Activated naive CD8-positive, alpha-beta T cell treated with anti-CD3 and anti-CD28 coated beads, Interleukin-2, amount 50 U/mL, for 16 hours (primary cell): ENCODE data around the gene ARL4C.
"Not testable (repeated sequence)": the region's sequence is repeated elsewhere in the genome, so short reads cannot be mapped to it uniquely, and the experiment has no call there.

ENCODE experiments used
- DNase-seq: peaks from one replicate; pipeline ENCODE4 v3.0.0-alpha.2; 2020; ENCODE audit warnings: low read depth, low spot score

ARL4C gene

DNA sequence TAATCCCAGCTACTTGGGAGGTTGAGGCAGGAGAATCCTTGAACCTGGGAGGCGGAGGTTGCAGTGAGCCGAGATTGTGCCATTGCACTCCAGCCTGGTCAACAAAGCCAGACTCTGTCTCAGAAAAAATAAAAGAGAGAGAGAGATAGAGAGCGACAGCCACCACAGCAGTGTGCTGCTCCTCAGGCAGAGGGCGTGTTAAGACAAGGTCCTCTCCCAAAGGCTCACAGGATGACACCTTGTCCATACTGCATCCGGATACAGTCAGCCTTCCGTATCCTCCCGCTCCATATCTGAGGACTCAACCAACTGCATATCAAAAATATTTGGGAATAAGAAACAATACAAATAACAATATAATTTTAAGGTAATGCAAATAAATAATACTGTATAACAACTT, 20.1 kb downstream of the ARL4C start:
- no peak for DNase-seq

GRCh38 chr2:234474654-234475053, 22.2 kb downstream of the ARL4C start:
- no peak for DNase-seq

DNA sequence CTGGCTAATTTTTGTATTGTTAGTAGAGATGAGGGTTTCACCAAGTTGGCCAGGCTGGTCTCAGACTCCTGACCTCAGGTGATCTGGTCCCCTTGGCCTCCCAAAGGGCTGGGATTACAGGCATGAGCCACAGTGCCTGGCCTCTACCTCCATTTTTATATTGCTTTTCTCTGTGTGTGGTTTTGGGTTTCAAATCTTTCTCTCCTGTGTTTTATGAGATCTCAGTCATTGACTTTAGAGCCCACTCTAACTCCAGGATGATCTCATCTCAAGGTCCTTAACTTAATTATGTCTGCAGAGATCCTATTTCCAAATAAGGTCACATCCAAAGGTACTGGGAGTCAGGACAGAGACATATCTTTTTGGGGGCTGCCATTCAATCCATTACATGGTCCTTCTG, 24.7 kb downstream of the ARL4C start:
- DNase-seq = no peak

DNA sequence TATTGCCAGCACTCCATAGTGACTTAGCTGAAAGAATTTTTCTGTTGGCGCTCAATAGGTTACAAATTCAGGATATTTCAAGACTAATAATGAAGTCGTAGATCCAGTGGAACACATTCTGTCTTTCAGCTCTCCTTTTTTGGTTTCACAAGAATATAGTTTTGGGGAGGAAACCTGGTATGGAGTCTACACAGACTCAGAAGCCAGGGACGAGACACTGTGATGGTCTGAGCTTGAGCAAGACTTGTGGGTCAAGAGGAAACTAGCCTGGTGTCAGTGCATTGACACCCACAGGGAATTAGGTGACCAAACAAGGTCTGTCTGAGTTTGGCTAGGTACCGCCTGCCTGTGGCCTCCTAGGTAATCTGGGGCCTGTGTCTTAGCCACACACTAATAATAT, 26.9 kb downstream of the ARL4C start:
- no peak for DNase-seq

DNA sequence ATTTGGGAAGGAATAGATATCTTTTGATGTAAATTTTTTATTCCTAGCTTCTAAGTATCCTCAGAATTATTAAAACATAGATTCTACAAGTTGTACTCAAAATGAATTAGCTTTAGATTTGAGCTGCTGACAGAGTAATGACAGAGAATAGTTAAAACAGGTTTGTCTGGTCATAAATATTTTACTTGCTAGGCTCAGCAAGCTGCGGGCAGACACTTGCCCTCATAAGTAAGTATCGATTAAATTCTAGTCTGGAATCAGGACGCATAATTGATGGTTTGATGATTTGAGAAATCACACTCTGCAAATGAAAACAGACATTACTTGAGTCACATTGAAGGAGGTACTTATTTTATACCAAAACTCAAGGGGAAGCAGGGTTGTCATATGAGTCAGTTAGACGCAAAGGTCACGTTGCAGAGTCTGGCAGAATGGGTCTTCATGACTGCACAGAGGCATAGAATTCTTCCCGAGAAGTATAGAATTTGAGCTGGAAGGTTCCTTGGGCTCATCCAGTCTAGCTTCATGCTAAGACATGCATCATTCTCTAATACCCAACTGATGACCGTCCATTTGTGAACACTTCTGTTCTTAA, 27.5 kb downstream of the ARL4C start:
- no peak for DNase-seq

GRCh38 chr2:234468503-234468902, 28.4 kb downstream of the ARL4C start:
- DNase-seq = no peak

- no peak for DNase-seq
Observed at GRCh38 chr2:234467289-234467688, 29.6 kb downstream of the ARL4C start.

DNA sequence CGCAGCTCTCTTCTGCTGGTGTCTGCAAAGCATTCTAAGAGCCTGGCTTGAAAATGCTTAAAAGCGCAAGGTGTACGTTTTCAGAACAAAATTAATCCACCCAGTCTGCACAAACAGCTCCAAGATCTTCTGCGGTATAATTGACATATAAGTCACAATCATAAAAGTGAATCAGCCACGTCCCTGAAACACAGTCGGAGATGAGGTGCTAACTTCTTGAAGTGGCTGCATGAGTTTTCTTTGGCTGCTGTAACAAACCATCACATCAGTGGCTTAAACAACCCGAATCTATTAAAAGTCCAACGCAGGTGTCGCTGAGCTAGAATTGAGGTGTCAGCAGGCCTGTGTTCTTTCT, 32.6 kb downstream of the ARL4C start:
- no peak for DNase-seq

- peak; percentile 40 for DNase-seq
Observed at GRCh38 chr2:234463626-234464290, 33.1 kb downstream of the ARL4C start.

DNA sequence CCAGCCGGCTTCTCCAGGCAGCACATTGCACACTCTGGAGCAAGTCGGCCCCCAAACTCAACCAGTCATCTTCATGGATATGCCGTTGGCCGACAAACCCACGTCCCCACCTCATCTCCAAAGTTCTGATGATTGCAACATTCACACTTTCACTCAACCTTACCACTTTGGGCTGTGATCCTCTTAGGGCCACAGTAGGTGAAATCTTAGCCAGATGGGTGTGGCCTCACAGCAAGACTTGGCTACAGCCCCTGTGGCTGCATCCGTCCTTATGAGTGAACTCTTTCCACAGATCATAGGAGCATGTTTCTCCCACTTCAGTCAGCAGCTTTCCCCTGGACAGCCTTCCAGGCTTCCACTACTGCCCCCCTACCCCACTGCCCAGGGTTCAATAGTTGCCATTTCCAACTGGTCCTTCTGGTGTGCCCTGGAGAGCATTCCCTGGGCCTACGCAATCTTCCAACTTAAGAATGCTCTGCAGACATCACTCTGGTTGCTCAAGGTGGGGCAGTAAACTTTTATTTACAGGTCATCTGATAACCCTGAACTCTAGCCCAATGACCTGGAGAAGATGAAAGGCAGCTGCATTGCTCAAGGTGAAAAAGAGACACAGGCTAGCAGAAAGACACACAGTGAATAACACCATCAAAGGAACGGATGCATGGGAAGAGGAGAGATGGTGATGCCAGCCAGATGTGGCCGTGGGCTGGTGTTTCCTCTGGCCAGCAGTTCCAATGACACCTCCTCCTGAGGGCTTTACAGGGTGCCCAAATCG, 34.5 kb downstream of the ARL4C start:
- no peak for DNase-seq

GRCh38 chr2:234459401-234460009, 37.4 kb downstream of the ARL4C start:
- no peak for DNase-seq

DNA sequence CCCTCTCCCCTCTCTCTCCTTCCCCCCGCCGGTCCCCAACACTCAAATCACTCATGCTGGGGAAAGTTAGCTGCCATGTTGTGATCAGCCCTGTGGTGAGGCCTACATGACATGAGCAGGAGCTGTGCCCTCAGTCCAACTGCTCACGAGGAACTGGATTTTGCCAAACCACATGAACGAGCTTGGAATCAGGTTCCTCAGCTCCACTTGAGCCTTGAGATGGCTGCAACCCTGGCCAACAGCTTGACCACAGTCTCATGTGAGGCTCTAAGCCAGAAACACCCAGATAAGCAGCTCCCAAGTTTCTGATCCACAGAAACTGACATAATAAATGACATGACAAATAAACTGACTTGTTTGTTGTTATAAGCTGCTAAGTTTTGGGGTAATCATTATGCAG, 38.4 kb downstream of the ARL4C start:
- no peak for DNase-seq

DNA sequence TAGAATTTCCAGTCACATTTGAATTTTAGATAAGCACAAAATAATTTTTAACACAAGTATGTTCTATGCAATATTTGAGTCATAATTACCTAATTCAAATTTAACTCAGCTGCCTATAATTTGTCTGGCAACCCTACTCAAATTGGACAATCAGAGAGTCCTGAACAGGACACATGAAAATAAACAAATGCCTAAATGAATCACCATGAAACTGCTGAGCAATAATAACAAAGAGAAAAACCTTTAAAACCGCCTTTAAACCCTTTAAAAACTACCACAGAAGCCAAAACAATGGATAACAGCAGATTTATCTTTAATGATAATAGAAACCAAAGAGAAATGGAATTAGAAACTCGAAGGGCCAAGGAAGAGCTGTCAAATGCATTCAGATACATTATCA, 39.5 kb downstream of the ARL4C start:
- no peak for DNase-seq

DNA sequence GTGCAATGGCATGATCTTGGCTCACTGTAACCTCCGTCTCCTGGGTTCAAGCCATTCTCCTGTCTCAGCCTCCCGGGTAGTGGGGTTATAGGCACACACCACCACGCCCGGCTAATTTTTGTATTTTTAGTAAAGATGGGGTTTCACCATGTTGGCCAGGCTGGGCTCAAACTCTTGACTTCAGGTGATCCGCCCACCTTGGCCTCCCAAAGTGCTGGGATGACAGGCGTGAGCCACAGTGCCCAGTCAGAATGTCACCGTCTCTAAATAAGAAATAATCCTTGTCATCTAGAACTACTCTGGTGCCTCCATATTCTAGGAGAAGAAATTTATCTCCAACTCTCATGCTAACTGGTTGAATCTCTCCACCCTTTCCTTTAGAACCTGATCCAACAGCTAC, 41.6 kb downstream of the ARL4C start:
- DNase-seq = not testable (repeated sequence)

DNA sequence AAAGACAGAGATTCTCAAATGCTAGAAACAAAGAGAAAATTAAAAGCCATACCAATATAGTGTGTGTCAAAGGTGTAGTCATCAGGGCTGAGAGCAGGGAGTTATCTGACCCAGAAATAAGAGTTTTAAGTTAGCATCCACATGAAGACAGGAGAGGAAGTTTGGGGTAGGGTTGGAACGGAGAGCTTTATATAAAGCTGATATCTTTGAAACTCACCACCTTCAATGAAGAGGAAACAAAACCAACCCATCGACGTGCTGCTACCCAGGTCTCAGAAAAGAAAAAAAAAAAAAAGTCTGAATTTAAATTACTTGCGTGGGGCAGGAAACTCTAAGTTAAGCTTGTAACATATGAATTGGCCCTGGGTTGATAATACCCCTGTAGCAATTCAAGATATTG, 42.4 kb downstream of the ARL4C start:
- no peak for DNase-seq

GRCh38 chr2:234453216-234453615, 43.7 kb downstream of the ARL4C start:
- no peak for DNase-seq

- DNase-seq = no peak
Observed at GRCh38 chr2:234451852-234452625, 44.8 kb downstream of the ARL4C start.

GRCh38 chr2:234451242-234451641, 45.6 kb downstream of the ARL4C start:
- no peak for DNase-seq

- DNase-seq = no peak
Observed at GRCh38 chr2:234450431-234451124, 46.3 kb downstream of the ARL4C start.

DNA sequence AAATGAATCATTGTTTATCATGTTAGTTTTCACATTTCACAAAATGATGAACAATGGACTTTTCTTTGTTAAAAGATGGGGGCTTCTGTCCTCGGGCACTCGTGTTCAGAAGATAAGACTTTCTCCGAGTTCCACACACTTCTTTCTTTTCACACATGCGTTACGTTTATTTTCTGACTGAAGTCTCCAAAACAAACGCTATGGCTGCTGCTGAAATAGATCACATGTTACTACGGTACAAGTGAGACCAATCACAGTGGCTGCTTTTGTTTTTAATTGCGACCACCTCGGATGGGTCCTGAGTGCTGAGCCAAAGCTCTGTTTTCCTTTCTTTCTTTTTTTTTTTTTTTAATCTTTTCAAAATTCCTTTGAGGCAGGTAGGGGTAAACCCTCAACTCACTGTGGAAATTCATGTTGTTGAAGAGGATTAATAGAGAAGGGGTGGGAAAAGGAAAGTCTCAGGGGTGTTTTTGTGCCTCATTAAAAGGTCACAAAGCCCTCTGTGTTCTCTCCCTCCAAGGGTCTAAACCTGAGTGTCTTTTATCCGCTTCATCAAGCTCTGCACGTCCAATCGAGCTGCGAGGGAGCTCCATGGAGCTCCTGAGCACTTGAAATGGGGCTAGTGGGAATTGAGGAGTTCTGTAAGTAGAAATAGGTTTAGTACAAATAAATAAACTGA, 48.2 kb downstream of the ARL4C start:
- DNase-seq = no peak

- no peak for DNase-seq
Observed at GRCh38 chr2:234447963-234448362, 48.9 kb downstream of the ARL4C start.
